Measurements from ENCODE around the gene EIF3K.

The EIF3K gene

GRCh38 chr19:38669552-38669951 is 50.6 kb downstream of the EIF3K start:
- no peak for DNase-seq

- no peak for DNase-seq
These were observed 52.0 kb downstream of the EIF3K start for GRCh38 chr19:38670921-38671398.

GRCh38 chr19:38671654-38672053 is 52.7 kb downstream of the EIF3K start:
- no peak for DNase-seq

GRCh38 chr19:38673030-38673429 is 54.0 kb downstream of the EIF3K start:
- no peak for DNase-seq

GRCh38 chr19:38674388-38675171 is 55.6 kb downstream of the EIF3K start:
- DNase-seq: no peak

GRCh38 chr19:38675611-38676010 is 56.6 kb downstream of the EIF3K start:
- no peak for DNase-seq

GRCh38 chr19:38676023-38676877 is 57.3 kb downstream of the EIF3K start:
- DNase-seq: no peak

- DNase-seq: no peak
These were observed 58.1 kb downstream of the EIF3K start for GRCh38 chr19:38676878-38677646.

- DNase-seq: no peak
These were observed 59.4 kb downstream of the EIF3K start for GRCh38 chr19:38678217-38678890.

- DNase-seq: no peak
These were observed 60.0 kb downstream of the EIF3K start for GRCh38 chr19:38678891-38679494.

GRCh38 chr19:38679839-38680238 is 60.9 kb downstream of the EIF3K start:
- no peak for DNase-seq

GRCh38 chr19:38682195-38682867 is 63.3 kb downstream of the EIF3K start:
- no peak for DNase-seq

- no peak for DNase-seq
These were observed 63.9 kb downstream of the EIF3K start for GRCh38 chr19:38682872-38683392.

GRCh38 chr19:38683393-38684077 is 64.5 kb downstream of the EIF3K start:
- DNase-seq: no peak

- no peak for DNase-seq
These were observed 65.3 kb downstream of the EIF3K start for GRCh38 chr19:38684078-38684861.

- DNase-seq: no peak
These were observed 66.1 kb downstream of the EIF3K start for GRCh38 chr19:38684862-38685665.

- no peak for DNase-seq
These were observed 66.9 kb downstream of the EIF3K start for GRCh38 chr19:38685666-38686529.

GRCh38 chr19:38686530-38686888 is 67.5 kb downstream of the EIF3K start:
- no peak for DNase-seq
